ENCODE data around the gene TEX50. TPM values are rescaled to one million over a fixed set of nuclear protein-coding genes. Genes with fewer than 3 reads are reported as not detected.
"Not testable (repeated sequence)": the region's sequence is repeated elsewhere in the genome, so short reads cannot be mapped to it uniquely, and the experiment has no call there.

Gene TEX50
- total RNA-seq, 4 donors from 2014 or later = not detected

DNA sequence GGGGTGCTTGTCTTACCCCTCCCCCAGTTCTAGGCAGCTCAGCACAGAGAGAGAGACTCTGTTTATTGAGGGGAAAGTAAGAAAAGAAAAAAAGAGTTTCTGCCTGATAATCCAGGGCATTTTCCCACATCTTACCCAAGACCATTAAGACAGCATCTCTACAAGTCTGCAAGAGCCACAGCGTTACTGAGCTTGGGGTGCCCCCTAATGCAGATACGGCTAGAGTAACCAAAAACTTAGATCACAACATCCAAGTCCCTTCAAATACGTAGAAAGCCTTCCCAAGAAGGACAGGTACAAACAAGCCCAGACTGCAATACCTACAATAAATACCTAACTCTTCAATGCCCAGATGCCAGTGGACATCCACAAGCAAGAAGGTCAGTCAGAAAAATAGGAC is 6.2 kb upstream of the TEX50 start:
- H3K27ac ChIP-seq = no peak overlapping the region
- 88% methylated on average over 3 of the region's 3 CpGs; no CpG with 5 or more reads in 1 of the 2 donors for WGBS, 2 donors (ENCODE audit: low coverage in 1 of 2)
- ATAC-seq = no peak
- TF ChIP-seq POLR2A (IDR thresholded peaks at IDR 0.05) (no peak), EP300 (IDR thresholded peaks at IDR 0.05) (no peak), POLR2AphosphoS5 (IDR thresholded peaks at IDR 0.05) (no peak)
- TF ChIP-seq, protein P1, sequence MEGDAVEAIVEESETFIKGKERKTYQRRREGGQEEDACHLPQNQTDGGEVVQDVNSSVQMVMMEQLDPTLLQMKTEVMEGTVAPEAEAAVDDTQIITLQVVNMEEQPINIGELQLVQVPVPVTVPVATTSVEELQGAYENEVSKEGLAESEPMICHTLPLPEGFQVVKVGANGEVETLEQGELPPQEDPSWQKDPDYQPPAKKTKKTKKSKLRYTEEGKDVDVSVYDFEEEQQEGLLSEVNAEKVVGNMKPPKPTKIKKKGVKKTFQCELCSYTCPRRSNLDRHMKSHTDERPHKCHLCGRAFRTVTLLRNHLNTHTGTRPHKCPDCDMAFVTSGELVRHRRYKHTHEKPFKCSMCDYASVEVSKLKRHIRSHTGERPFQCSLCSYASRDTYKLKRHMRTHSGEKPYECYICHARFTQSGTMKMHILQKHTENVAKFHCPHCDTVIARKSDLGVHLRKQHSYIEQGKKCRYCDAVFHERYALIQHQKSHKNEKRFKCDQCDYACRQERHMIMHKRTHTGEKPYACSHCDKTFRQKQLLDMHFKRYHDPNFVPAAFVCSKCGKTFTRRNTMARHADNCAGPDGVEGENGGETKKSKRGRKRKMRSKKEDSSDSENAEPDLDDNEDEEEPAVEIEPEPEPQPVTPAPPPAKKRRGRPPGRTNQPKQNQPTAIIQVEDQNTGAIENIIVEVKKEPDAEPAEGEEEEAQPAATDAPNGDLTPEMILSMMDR (IDR thresholded peaks at IDR 0.05) = no peak
- no peaks in the 10 kb centered on the region for H3K9me3 ChIP-seq
- no peaks in the 10 kb centered on the region for H3K4me1 ChIP-seq
- H3K4me3 ChIP-seq = no peak overlapping the region
- H3K36me3 ChIP-seq = no peaks in the 10 kb centered on the region
- no peaks in the 10 kb centered on the region for H3K27me3 ChIP-seq

DNA sequence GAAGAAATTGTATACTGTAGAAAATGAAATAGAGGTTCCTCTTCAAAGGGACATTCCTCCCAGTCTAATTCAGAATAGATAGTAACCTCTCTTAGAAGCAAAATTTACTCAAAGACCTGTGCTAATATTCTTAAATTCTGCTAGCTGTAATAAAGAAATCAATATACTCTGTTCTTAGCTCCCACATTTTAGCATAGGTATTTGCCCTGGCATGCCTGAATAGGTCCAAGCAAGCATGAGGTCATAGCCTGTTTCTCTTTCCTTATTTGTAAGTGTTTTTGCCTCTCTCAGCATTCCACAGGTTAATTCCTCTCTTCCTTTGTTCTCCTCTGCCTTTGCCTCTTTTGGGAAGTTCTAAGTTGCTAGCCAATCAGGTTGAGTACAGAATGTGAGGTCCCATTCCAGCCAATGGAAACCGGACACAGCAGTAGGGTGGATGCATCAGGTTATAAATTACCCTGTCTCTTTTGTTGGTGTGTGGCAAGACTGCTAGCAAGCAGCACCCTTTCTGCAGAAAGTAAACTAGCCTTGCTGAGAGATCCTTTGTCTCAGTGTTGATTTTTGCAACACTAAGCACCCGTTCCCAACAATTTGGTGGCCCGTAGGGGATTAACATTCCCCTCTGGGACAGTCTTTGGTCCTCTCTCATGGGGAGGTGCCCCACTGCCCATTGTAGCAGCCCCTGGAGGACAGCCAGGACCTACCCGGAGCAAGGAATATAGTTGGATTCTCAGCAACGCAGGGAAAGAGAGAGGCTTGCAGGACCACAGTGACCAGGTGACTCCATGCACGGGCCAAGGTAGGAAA is 2.3 kb downstream of the TEX50 start:
- not testable (repeated sequence) for ATAC-seq, H3K4me3 ChIP-seq, H3K27me3 ChIP-seq, H3K27ac ChIP-seq, H3K36me3 ChIP-seq, H3K4me1 ChIP-seq
- H3K9me3 ChIP-seq = peaks cover 0 to 12% (median 0%) of the 10 kb centered on the region in 3 donors
- WGBS, 2 donors (ENCODE audit: low coverage in 1 of 2) = 40 to 72% methylated on average over 1 to 2 of the region's 6 CpGs

DNA sequence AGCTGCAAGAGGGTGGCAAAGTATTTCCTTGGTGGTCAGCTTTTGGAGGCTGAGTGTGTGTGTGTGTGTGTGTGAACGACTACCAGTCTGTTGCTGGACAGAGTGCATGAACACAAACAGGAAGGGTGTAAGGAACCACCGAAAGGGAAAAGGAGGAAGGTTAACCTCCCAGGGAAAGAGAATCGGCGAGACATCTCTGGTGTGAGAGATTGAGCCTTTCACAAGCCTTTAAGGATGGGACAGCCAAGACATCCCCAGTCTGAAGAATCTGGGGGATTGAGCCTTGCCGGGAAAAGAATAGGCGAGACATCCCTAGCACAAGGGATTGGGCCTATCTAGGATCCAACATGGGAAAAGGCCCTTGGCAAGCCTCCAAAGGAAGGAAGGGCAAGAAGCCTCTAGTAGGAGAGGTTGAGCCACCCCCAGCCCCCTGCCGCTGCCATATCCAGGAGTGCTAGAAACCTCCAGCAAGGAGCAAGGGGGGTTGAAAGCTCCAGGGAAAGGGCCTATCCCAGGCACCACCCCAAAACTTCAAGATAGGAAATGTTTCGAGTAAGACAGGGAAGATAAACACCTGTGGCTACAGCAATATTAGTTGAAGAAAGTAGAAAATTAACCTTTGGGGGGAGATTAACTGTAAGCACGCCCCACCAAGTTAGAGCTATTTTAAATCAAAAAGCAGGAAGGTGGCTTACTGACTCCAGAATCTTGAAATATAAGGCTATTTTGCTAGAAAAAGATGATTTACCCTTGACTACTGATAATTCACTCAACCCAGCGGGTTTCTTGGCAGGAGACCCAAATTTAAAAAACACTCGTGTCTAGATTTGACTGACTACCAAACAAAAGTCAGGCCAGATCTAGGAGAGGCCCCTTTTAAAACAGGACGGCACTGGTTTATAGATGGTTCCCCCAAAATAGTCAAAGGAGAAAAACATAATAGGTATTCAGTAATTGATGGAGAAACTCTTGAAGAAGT is 3.2 kb downstream of the TEX50 start:
- ATAC-seq = no peak
- Histone ChIP-seq H3K9me3 (peaks cover 0 to 12% (median 0%) of the 10 kb centered on the region in 3 donors), H3K27me3 (no peaks in the 10 kb centered on the region), H3K36me3 (no peaks in the 10 kb centered on the region), H3K4me1 (no peaks in the 10 kb centered on the region), H3K27ac (no peak overlapping the region), H3K4me3 (no peak overlapping the region)
- WGBS, 2 donors (ENCODE audit: low coverage in 1 of 2) = 65 to 78% methylated on average over 9 to 10 of the region's 12 CpGs
- TF ChIP-seq POLR2AphosphoS5 (IDR thresholded peaks at IDR 0.05) = no peak
- TF ChIP-seq EP300 (IDR thresholded peaks at IDR 0.05) = no peak
- TF ChIP-seq, protein P1 (IDR thresholded peaks at IDR 0.05) = no peak
- no peak for TF ChIP-seq POLR2A (IDR thresholded peaks at IDR 0.05)

DNA sequence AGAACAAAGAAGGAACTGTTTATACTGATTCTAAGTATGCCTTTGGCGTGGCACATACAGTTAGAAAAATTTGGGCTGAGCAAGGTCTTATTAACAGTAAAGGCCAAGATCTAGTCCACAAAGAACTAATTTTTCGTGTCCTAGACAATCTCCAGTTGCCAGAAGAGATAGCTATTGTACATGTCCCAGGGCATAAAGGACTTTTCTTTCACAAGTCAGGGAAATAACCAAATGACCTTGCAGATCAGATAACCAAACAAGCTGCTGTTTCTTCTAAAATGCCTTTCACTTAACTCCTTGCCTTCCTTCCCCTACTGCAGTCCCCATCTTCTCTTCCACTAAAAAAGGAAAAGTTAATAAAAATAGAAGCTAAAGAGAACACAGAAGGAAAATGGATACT is 4.0 kb downstream of the TEX50 start:
- 54 to 64% methylated on average over 2 of the region's 2 CpGs for WGBS, 2 donors (ENCODE audit: low coverage in 1 of 2)
- no peak overlapping the region for H3K4me3 ChIP-seq
- no peak for TF ChIP-seq EP300 (IDR thresholded peaks at IDR 0.05)
- TF ChIP-seq, protein P1 (IDR thresholded peaks at IDR 0.05) = no peak
- no peak for TF ChIP-seq POLR2A (IDR thresholded peaks at IDR 0.05)
- no peak for TF ChIP-seq POLR2AphosphoS5 (IDR thresholded peaks at IDR 0.05)
- H3K9me3 ChIP-seq = peaks cover 0 to 12% (median 0%) of the 10 kb centered on the region in 3 donors
- no peaks in the 10 kb centered on the region for H3K4me1 ChIP-seq
- H3K27ac ChIP-seq = no peak overlapping the region
- no peaks in the 10 kb centered on the region for H3K27me3 ChIP-seq
- no peak for ATAC-seq
- H3K36me3 ChIP-seq = no peaks in the 10 kb centered on the region

DNA sequence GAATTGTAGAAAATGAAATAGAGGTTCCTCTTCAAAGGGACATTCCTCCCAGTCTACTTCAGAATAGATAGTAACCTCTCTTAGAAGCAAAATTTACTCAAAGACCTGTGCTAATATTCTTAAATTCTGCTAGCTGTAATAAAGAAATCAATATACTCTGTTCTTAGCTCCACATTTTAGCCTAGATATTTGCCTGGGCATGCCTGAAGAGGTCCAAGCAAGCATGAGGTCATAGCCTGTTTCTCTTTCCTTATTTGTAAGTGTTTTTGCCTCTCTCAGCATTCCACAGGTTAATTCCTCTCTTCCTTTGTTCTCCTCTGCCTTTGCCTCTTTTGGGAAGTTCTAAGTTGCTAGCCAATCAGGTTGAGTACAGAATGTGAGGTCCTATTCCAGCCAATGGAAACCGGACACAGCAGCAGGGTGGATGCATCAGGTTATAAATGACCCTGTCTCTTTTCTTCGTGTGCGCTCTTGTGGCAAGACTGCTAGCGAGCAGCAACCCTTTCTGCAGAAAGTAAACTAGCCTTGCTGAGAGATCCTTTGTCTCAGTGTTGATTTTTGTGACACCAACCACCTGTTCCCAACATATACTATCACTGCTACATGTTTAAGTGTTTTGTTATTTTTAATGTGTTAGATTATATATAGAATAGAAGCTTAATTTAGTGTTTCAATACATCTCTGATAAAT is 7.5 kb downstream of the TEX50 start:
- not testable (repeated sequence) for H3K9me3 ChIP-seq, H3K4me1 ChIP-seq, H3K27ac ChIP-seq, H3K4me3 ChIP-seq, H3K27me3 ChIP-seq, ATAC-seq, H3K36me3 ChIP-seq
- 79% methylated on average over 4 of the region's 4 CpGs; no CpG with 5 or more reads in 1 of the 2 donors for WGBS, 2 donors (ENCODE audit: low coverage in 1 of 2)
